Large intestine (tissue), 12 donors: ENCODE results near the gene RPL18A. TPM values are rescaled to one million over a fixed set of nuclear protein-coding genes. Genes with fewer than 3 reads are reported as not detected.

Experiments
- DNase-seq, 2 donors: peaks; one replicate each; pipeline versions ENCODE4 v3.0.0 to v3.0.0-alpha.2; 2013
- H3K27ac ChIP-seq: one replicate; pipeline ENCODE4 v1.5.1; 2013; ENCODE audit warnings: low read length
- H3K27me3 ChIP-seq: 2 replicates; pipeline ENCODE4 v1.6.1; 2013; ENCODE audit warnings: low read length; ENCODE audit not compliant: control insufficient read depth, insufficient read depth
- H3K36me3 ChIP-seq: 2 replicates; pipeline ENCODE4 v1.6.1; 2013; ENCODE audit warnings: low read length; ENCODE audit not compliant: control insufficient read depth, insufficient read depth
- H3K4me1 ChIP-seq: one replicate; pipeline ENCODE4 v1.6.1; 2013; ENCODE audit warnings: low read length; ENCODE audit not compliant: control insufficient read depth, insufficient read depth
- H3K4me3 ChIP-seq: one replicate; pipeline ENCODE4 v1.5.1; 2013; ENCODE audit warnings: low read length
- H3K9me3 ChIP-seq: one replicate; pipeline ENCODE4 v1.6.1; 2013; ENCODE audit warnings: mild to moderate bottlenecking, low read depth, low read length, moderate library complexity; ENCODE audit not compliant: control insufficient read depth
- WGBS: methylation state at CpG from one replicate; pipeline ENCODE4 v1.1.5; 2013; ENCODE audit warnings: low lambda C conversion rate; ENCODE audit not compliant: insufficient coverage; 5-methylcytosine and 5-hydroxymethylcytosine counted together
- long read RNA-seq, 11 donors: transcript quantifications; one replicate each; lab custom pipeline, GENCODE V29; 2026
- polyA plus RNA-seq: library from polyadenylated mRNA; unstranded; fragments of 120-200 nt; gene quantifications from one replicate; pipeline ENCODE4 v1.2.1, GENCODE V29; 2013

The RPL18A gene
- polyA plus RNA-seq, result 1,919 TPM
- long read RNA-seq, donor 1, transcript RPL18A-207 (2 exons, 907 nt), result minor isoform, 7 of 89 reads
- long read RNA-seq, donor 1, transcript RPL18A-201 (5 exons, 665 nt), result major isoform, 70 of 89 reads
- long read RNA-seq, donor 1, partial matches to known transcripts, result 7 of 89 reads
- long read RNA-seq, donor 1, other reads (novel, unspliced or antisense), result 0 of 89 reads
- long read RNA-seq, donor 2, transcript RPL18A-207 (2 exons, 907 nt), result minor isoform, 12 of 253 reads
- long read RNA-seq, donor 2, transcript RPL18A-203 (4 exons, 1,084 nt), result minor isoform, 20 of 253 reads
- long read RNA-seq, donor 2, transcript RPL18A-201 (5 exons, 665 nt), result major isoform, 159 of 253 reads
- long read RNA-seq, donor 2, partial matches to known transcripts, result 62 of 253 reads
- long read RNA-seq, donor 2, other reads (novel, unspliced or antisense), result 0 of 253 reads
- long read RNA-seq, donor 3, result 0 reads
- long read RNA-seq, donor 4, transcript RPL18A-201 (5 exons, 665 nt), result major isoform, 33 of 33 reads
- long read RNA-seq, donor 4, partial matches to known transcripts, result 0 of 33 reads
- long read RNA-seq, donor 4, other reads (novel, unspliced or antisense), result 0 of 33 reads
- long read RNA-seq, donor 5, transcript RPL18A-203 (4 exons, 1,084 nt), result minor isoform, 6 of 139 reads
- long read RNA-seq, donor 5, transcript RPL18A-201 (5 exons, 665 nt), result major isoform, 110 of 139 reads
- long read RNA-seq, donor 5, transcript RPL18A-207 (2 exons, 907 nt), result minor isoform, 8 of 139 reads
- long read RNA-seq, donor 5, partial matches to known transcripts, result 15 of 139 reads
- long read RNA-seq, donor 5, other reads (novel, unspliced or antisense), result 0 of 139 reads
- long read RNA-seq, donor 6, transcript RPL18A-207 (2 exons, 907 nt), result minor isoform, 16 of 302 reads
- long read RNA-seq, donor 6, transcript RPL18A-203 (4 exons, 1,084 nt), result minor isoform, 14 of 302 reads
- long read RNA-seq, donor 6, transcript RPL18A-201 (5 exons, 665 nt), result major isoform, 190 of 302 reads
- long read RNA-seq, donor 6, partial matches to known transcripts, result 81 of 302 reads
- long read RNA-seq, donor 6, other reads (novel, unspliced or antisense), result 0 of 302 reads
- long read RNA-seq, donor 7, transcript RPL18A-207 (2 exons, 907 nt), result minor isoform, 8 of 139 reads
- long read RNA-seq, donor 7, transcript RPL18A-203 (4 exons, 1,084 nt), result minor isoform, 8 of 139 reads
- long read RNA-seq, donor 7, transcript RPL18A-201 (5 exons, 665 nt), result major isoform, 85 of 139 reads
- long read RNA-seq, donor 7, partial matches to known transcripts, result 35 of 139 reads
- long read RNA-seq, donor 7, other reads (novel, unspliced or antisense), result 0 of 139 reads
- long read RNA-seq, donor 8, transcript RPL18A-207 (2 exons, 907 nt), result minor isoform, 25 of 338 reads
- long read RNA-seq, donor 8, transcript RPL18A-206 (2 exons, 954 nt), result minor isoform, 5 of 338 reads
- long read RNA-seq, donor 8, transcript RPL18A-203 (4 exons, 1,084 nt), result minor isoform, 10 of 338 reads
- long read RNA-seq, donor 8, transcript RPL18A-201 (5 exons, 665 nt), result major isoform, 213 of 338 reads
- long read RNA-seq, donor 8, partial matches to known transcripts, result 85 of 338 reads
- long read RNA-seq, donor 8, other reads (novel, unspliced or antisense), result 0 of 338 reads
- long read RNA-seq, donor 9, transcript RPL18A-207 (2 exons, 907 nt), result minor isoform, 17 of 287 reads
- long read RNA-seq, donor 9, transcript RPL18A-201 (5 exons, 665 nt), result major isoform, 186 of 287 reads
- long read RNA-seq, donor 9, transcript RPL18A-203 (4 exons, 1,084 nt), result minor isoform, 10 of 287 reads
- long read RNA-seq, donor 9, partial matches to known transcripts, result 73 of 287 reads
- long read RNA-seq, donor 9, other reads (novel, unspliced or antisense), result 0 of 287 reads
- long read RNA-seq, donor 10, transcript RPL18A-207 (2 exons, 907 nt), result minor isoform, 13 of 324 reads
- long read RNA-seq, donor 10, transcript RPL18A-203 (4 exons, 1,084 nt), result minor isoform, 23 of 324 reads
- long read RNA-seq, donor 10, transcript RPL18A-201 (5 exons, 665 nt), result major isoform, 223 of 324 reads
- long read RNA-seq, donor 10, partial matches to known transcripts, result 62 of 324 reads
- long read RNA-seq, donor 10, other reads (novel, unspliced or antisense), result 0 of 324 reads
- long read RNA-seq, donor 11, transcript RPL18A-207 (2 exons, 907 nt), result minor isoform, 13 of 214 reads
- long read RNA-seq, donor 11, transcript RPL18A-201 (5 exons, 665 nt), result major isoform, 140 of 214 reads
- long read RNA-seq, donor 11, transcript RPL18A-203 (4 exons, 1,084 nt), result minor isoform, 19 of 214 reads
- long read RNA-seq, donor 11, partial matches to known transcripts, result 40 of 214 reads
- long read RNA-seq, donor 11, other reads (novel, unspliced or antisense), result 0 of 214 reads

- Histone ChIP-seq H3K27me3 (peaks cover 5% of the 10 kb centered on the region), H3K9me3 (no peaks in the 10 kb centered on the region), H3K36me3 (peaks cover 35% of the 10 kb centered on the region), H3K4me3 (peak within 1 kb of the TSS; percentile 94), H3K4me1 (peaks cover 12% of the 10 kb centered on the region), H3K27ac (no peak within 1 kb of the TSS)
- DNase-seq, result peak; percentile 100
- WGBS, result no CpG with 5 or more reads among the region's 80 CpGs
Measured at GRCh38 chr19:17859533-17860330, at the start of gene RPL18A. TSS of gene RPL18A (plus strand) at chr19:17859910. CDS start at chr19:17859957, 47 bp downstream.

GRCh38 chr19:17811103-17811502 is 48.6 kb upstream of the RPL18A start:
- no peaks in the 10 kb centered on the region for H3K27me3 ChIP-seq

GRCh38 chr19:17811681-17812080 is 48.0 kb upstream of the RPL18A start:
- no peak overlapping the region for H3K4me3 ChIP-seq
- no peaks in the 10 kb centered on the region for H3K9me3 ChIP-seq
- no peaks in the 10 kb centered on the region for H3K27me3 ChIP-seq
- H3K4me1 ChIP-seq, result no peaks in the 10 kb centered on the region
- H3K27ac ChIP-seq, result no peak overlapping the region
- H3K36me3 ChIP-seq, result peaks cover 42% of the 10 kb centered on the region
- WGBS, result no CpG with 5 or more reads among the region's 20 CpGs
- no peak for DNase-seq

More at GRCh38 chr19:17811103-17811502, 48.6 kb upstream of the RPL18A start:
- H3K9me3 ChIP-seq, result no peaks in the 10 kb centered on the region
- no peak for DNase-seq
- WGBS, result no CpG with 5 or more reads among the region's 2 CpGs
- H3K27ac ChIP-seq, result no peak overlapping the region
- peaks cover 46% of the 10 kb centered on the region for H3K36me3 ChIP-seq
- H3K4me1 ChIP-seq, result no peaks in the 10 kb centered on the region
- H3K4me3 ChIP-seq, result no peak overlapping the region

- H3K36me3 ChIP-seq, result peaks cover 42% of the 10 kb centered on the region
- no peak for DNase-seq
- H3K27ac ChIP-seq, result no peak overlapping the region
- no peaks in the 10 kb centered on the region for H3K27me3 ChIP-seq
- no peaks in the 10 kb centered on the region for H3K9me3 ChIP-seq
- no CpG with 5 or more reads among the region's 5 CpGs for WGBS
- H3K4me3 ChIP-seq, result no peak overlapping the region
- H3K4me1 ChIP-seq, result no peaks in the 10 kb centered on the region
Measured at GRCh38 chr19:17812099-17812498, 47.6 kb upstream of the RPL18A start.

- Histone ChIP-seq H3K27me3 (no peaks in the 10 kb centered on the region), H3K27ac (no peak overlapping the region), H3K36me3 (peaks cover under 1% of the 10 kb centered on the region), H3K4me1 (no peaks in the 10 kb centered on the region), H3K4me3 (no peak overlapping the region), H3K9me3 (no peaks in the 10 kb centered on the region)
- WGBS, result no CpG with 5 or more reads among the region's 13 CpGs
- DNase-seq, result no peak
Measured at GRCh38 chr19:17817668-17818363, 41.9 kb upstream of the RPL18A start.

GRCh38 chr19:17821190-17821589 is 38.5 kb upstream of the RPL18A start, which contains the start of gene INSL3:
TSS of gene INSL3 (minus strand) at chr19:17821519. CDS start at chr19:17821506, 13 bp downstream.
- Histone ChIP-seq H3K27ac (no peak within 1 kb of the TSS), H3K9me3 (no peaks in the 10 kb centered on the region), H3K27me3 (no peaks in the 10 kb centered on the region), H3K4me1 (no peaks in the 10 kb centered on the region), H3K4me3 (no peak within 1 kb of the TSS), H3K36me3 (no peaks in the 10 kb centered on the region)
- WGBS, result no CpG with 5 or more reads among the region's 34 CpGs
- DNase-seq, result no peak

- DNase-seq, result no peak
- H3K27ac ChIP-seq, result no peak overlapping the region
- no peaks in the 10 kb centered on the region for H3K9me3 ChIP-seq
- no peaks in the 10 kb centered on the region for H3K4me1 ChIP-seq
- WGBS, result 60% methylated on average over 1 of the region's 8 CpGs
- no peaks in the 10 kb centered on the region for H3K27me3 ChIP-seq
- no peaks in the 10 kb centered on the region for H3K36me3 ChIP-seq
- H3K4me3 ChIP-seq, result no peak overlapping the region
Measured at GRCh38 chr19:17824339-17824738, 35.4 kb upstream of the RPL18A start.
